DND-41 (cell line): ENCODE results near the gene SMURF1.

Experiments used
- CTCF ChIP-seq: IDR thresholded peaks from 2 replicates; pipeline ENCODE4 v1.5.1; 2012; ENCODE audit warnings: borderline replicate concordance, low read length, moderate library complexity, mild to moderate bottlenecking; ENCODE audit not compliant: poor library complexity, severe bottlenecking; ENCODE audit errors: extremely low read depth
- EZH2 ChIP-seq: IDR thresholded peaks from 3 replicates; pipeline ENCODE4 v1.6.1; 2012; ENCODE audit warnings: borderline replicate concordance, low read depth, mild to moderate bottlenecking, moderate library complexity, low read length, inconsistent platforms; ENCODE audit not compliant: severe bottlenecking

- no peak for TF ChIP-seq CTCF
- no peak for TF ChIP-seq EZH2
Observed at GRCh38 chr7:99102809-99103690, 40.9 kb downstream of the SMURF1 start.
